ENCODE data around the gene UQCC5.
"Not testable (repeated sequence)": the region's sequence is repeated elsewhere in the genome, so short reads cannot be mapped to it uniquely, and the experiment has no call there.

Gene UQCC5

DNA sequence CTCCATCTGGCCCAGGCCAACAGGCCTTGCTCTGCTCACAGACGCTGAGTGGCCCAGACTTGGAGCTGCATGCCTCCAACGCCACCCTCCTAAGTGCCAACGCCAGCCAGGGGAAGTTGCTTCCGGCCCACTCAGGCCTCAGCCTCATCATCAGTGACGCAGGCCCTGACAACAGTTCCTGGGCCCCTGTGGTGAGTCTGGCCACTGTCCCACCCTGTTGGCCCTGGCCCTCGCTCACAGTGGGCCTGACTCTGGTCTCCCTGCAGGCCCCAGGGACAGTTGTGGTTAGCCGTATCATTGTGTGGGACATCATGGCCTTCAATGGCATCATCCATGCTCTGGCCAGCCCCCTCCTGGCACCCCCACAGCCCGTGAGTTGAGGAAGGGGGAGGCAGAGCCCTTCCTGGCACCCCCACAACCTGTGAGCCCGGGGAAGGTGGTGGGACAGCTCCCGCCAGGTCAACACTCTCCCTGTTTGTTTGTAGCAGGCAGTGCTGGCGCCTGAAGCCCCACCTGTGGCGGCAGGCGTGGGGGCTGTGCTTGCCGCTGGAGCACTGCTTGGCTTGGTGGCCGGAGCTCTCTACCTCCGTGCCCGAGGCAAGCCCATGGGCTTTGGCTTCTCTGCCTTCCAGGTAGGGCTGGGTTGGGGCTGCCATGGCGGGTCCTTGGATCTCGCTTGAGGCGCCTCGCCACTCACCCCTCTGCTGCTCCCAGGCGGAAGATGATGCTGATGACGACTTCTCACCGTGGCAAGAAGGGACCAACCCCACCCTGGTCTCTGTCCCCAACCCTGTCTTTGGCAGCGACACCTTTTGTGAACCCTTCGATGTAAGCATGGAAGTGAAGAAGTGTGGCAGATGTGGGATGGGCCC is 12.8 kb upstream of the UQCC5 start:
- no peak for DNase-seq

DNA sequence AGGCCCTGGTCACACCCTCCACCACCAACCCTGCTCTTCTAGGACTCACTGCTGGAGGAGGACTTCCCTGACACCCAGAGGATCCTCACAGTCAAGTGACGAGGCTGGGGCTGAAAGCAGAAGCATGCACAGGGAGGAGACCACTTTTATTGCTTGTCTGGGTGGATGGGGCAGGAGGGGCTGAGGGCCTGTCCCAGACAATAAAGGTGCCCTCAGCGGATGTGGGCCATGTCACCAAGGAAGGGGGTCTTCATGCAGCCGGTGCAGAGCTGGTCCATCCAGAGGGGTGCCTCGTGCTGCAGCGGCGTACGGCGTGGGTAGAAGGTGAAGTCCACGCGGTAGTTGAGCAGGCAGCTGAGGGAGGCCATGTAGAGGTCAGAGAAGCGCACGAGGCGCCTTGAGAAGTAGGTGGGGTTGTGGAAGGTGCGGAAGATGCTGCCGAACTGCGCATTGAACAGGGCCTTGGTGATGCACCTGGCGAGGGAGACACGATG is 12.1 kb upstream of the UQCC5 start:
- no peak for DNase-seq

- no peak for DNase-seq
Measured at GRCh38 chr3:52524752-52525679, 11.4 kb upstream of the UQCC5 start.

DNA sequence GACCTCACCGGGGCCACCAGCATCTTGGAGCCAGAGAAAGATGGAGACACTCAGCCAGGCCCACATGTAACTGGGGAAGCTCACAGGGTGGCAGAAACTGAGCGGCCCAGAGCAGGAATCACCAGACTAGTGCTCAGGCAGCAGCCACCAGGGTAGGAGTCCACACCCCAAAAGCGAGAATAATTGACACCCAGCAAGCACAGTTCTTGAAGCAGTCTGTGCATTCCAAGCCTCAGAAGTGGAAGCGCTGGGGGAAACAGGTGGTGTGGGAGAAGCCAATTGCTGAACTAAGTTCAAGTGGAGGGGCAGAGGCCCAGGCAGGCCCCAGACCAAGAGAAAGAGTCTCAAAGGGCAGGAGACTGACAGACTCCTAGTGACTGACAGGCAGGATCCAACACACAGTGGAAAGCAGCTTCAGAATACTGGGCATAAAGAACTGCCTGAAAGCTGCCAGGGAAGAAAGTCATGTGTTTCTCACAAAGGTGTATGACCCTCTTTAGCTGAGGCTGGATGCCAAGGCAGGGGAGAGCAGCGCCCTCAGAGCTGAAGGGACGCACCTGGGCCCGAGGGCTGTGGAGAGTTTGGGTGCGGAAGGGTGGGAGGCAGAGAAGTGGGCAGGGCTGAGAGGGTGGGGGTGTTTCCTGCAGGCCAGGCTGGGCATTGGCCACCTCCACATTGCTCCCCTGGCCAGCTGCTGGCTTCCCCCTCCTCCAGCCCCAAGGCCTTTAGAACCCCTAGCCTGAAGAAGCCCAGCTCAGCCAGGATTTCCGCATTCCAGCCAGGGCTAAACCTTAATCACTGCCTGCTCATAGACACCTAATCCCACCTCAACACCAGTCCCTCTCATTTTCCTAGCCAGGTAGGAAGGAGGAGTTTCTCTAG is 10.5 kb upstream of the UQCC5 start:
- DNase-seq: no peak

DNA sequence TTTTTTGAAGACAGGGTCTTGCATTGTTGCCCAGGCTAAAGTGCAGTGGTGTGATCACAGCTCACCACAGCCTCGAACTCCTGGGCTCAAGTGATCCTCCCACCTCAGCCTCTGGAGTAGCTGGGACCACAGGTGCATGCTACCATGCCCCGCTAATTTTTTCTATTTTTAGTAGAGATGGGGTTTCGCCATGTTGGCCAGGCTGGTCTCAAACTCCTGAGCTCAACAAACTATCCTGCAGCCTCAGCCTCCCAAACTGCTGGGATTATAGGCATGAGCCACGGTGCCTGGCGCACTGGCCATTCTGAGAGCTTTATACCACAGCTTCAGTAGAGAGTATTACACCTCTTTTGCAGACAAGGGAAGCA is 9.8 kb upstream of the UQCC5 start:
- not testable (repeated sequence) for DNase-seq

DNA sequence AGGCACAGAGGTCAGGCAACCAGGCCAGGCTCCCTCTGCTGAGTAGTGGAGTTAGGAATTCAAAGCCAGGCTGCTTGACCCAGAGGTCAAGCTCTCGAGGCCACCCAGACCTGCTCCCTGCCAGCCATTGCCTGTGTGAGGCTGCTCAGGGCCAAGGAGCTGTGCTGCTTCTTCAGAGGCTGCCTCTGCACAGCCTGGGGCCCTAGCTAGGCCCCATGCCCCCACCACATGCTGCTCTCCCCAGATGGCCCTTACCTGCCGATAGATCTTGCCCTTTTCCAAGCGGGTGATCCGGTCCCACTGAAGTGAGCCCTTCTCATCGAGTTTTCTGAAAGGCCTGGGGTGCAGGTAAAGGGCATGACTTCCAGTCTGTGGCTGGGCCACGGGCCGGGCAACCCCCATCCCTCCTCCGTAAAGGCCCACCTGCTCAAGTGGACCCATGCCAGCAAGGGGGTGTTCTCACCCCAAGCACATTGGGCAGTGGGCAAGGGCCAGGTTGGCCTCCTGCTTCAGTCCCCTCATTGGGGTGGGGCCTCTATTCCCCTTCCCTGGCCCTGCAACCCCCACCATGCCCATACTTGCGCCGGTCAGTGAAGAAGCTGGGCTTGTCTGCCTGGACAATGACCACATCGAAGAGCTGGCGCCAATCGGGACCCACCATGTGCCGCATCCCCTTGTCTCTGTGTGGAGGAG is 9.2 kb upstream of the UQCC5 start:
- DNase-seq: no peak

DNA sequence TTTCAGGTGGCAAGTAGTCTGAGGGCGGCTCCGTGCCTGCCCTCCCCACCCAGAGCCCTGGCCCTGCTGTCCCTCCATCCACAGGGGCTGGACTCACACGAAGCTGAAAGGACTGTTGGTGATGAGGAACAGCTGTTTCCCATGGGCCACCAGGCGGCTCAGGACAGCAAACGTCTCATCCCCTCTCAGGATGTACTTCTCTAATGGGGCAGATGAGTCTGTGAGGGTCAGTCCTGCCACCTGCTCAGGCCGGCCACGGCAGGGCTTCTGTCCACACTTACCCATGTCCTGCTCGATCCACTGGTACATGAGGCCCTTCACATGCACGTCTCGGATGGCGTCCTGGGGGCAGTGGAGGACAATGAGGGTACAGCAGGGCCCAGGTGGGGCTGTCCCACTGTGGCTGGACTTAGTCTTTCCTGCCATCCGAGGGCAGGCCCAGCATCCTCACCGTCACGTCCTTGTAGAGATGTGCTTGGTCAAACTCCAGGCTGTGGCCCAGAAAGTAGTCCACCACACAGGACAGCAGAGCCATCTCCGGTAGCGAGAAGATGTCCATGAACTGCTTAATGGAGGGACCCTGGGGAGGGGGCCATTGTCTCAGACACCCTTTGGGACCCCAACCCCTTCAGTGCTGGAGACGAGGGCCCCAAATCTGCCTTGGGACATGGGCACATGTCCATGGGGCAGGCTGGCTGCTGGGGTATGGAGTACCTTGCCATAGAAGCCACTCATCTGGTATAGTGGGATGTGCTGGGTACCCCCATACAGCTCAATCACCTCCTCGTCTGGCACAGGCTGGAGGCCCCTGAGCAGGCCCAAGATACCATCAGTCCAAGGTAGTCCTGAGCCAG is 8.4 kb upstream of the UQCC5 start:
- DNase-seq: no peak

DNA sequence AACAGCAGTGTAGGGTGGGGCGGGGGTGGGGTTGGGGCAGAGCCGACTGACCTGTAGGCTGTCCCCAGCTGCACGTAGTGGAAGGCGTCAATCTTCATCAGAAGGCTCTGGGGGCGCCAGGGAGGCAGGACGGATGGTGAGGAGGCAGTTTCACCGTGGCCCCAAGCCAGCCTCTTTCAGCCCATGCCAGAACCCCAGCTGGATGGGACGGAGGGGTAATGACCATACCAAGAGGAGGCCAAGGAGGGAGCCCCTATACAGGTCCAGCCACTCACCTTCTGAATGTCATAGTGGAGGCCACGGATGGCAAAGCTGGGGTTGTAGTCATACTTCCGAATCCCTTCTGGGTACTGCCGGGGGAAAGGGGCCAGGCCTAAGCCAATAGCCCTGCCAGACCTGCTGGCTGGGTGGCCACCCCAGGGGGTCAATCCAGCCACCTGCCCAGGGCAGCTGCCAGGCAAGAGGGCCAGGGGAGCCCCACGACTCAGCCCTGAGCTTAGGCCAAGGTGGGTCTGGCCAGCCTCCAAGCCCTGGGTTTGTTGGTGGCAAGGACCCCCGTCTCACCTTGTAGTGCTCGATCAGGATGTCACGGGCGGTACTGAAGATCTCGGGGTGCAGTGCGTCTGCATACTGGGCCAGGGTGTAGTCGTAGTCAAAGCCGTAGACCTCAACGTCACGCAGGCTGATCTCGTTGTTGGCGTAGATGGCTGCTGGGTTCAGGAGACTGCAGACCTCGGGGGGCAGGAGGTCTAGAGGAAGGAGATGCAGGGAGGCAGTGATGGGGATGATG is 7.6 kb upstream of the UQCC5 start:
- no peak for DNase-seq

DNA sequence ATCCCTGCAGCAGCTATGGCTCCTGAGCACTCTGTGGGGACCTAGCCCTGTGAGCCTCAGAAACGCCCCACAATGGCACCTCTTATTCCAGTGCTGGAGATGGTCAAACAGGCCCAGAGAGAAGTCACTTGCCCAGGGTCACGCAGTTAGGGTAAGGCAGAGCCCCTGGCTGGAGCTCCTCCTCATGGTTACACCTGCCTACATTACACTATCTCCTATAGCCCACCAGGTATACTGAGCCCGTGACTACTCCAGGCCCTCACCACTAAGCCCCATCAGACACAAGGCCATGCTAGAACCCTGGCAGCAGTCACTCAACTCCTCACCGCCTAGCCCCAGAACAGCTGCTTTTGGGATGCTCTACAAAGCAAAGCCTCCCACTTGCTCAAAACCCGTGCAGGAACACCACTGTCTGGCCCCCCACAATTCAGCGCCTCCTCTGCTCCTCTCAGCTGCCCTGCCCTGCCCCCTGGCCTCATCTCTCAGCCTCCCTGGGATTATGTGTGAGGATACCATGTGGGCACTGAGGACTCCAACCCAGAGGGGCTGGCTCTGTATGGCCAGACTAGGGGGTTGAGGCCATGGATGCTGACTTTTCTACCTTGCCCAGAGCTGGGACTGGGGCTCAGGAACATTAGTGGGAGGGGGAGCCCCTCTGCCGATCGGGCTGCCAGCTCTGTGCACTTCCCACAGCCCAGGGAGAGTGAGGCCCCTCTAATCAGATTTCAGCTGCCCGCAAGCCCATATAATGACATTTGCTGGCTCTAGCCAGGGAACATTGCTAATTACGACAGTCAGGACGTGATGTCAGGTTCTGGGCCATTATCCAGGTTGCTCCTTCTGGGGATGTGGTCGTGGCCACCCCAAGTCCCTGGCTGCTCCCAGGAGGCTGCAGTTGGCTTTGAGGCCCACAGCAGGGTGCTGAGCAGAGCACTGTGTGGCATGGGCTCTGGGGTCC is 6.8 kb upstream of the UQCC5 start:
- no peak for DNase-seq

- no peak for DNase-seq
Measured at GRCh38 chr3:52530918-52531826, 5.2 kb upstream of the UQCC5 start.

DNA sequence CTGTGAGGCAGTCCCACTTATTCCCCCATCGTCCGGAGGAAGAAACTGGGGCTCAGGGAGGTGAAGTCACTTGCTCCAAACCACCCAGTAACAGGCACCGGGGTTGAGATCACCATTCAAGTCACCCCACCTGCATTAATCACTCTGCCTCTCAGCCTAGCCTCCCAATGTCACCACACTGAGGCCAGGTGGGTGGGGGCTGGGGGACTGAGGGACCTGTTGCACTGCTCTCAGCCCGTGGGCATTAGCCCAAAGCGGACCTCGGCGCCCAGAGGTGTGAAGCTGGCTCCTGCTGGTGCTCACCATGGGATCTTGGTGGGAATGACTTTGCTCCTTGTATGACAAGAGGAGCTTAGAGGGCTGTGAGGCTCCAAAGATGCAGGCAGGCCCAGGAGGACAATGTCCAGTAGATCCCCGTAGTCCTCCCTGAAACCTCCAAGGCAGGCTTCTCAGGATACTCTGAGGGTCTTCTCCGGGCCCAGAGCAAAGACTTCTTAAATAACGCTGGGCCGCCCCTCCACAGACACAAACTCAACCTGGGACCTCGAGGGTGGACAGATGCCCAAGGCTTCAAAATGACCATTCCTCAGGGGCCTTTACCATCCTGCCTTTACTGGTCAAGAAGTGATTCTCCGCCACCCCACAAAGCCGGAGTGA is 4.4 kb upstream of the UQCC5 start:
- no peak for DNase-seq

GRCh38 chr3:52532517-52532837 is 3.9 kb upstream of the UQCC5 start:
- DNase-seq: peak; percentile 62

GRCh38 chr3:52532838-52533622 is 3.4 kb upstream of the UQCC5 start:
- peak; percentile 8 for DNase-seq

GRCh38 chr3:52533623-52534280 is 2.7 kb upstream of the UQCC5 start, which contains the start of gene NT5DC2:
Gene NT5DC2 (minus strand): TSS chr3:52533857. CDS start chr3:52533737, 120 bp downstream.
- peak; percentile 88 for DNase-seq
